GM06990 (cell line): ENCODE measurements around the gene TRAPPC6A.

ENCODE experiments used
- DNase-seq: peaks from one replicate; pipeline ENCODE4 v3.0.0-alpha.2; 2011; ENCODE audit not compliant: insufficient read length; ENCODE audit errors: extremely low read depth
- H3K27me3 ChIP-seq: replicated peaks from 2 replicates; pipeline ENCODE4 v1.6.0; 2011; ENCODE audit warnings: low read length; ENCODE audit not compliant: control insufficient read depth, insufficient read depth
- H3K36me3 ChIP-seq: 2 replicates; pipeline ENCODE4 v1.5.1; 2011; ENCODE audit warnings: low read length; ENCODE audit not compliant: control insufficient read depth, insufficient read depth
- H3K4me3 ChIP-seq: replicated peaks from 2 replicates; pipeline ENCODE4 v1.5.1; 2011; ENCODE audit warnings: low read depth, mild to moderate bottlenecking, control low read depth, low read length
- TF ChIP-seq, protein P1 (sequence below): IDR thresholded peaks from 2 replicates; pipeline ENCODE4 v1.5.1; 2011; ENCODE audit warnings: low read length, control low read depth, mild to moderate bottlenecking, inconsistent platforms; ENCODE audit not compliant: insufficient read depth, poor library complexity, severe bottlenecking

TRAPPC6A gene

GRCh38 chr19:45213031-45213430 lies 35.0 kb upstream of the TRAPPC6A start:
- Histone ChIP-seq H3K27me3 (no peaks in the 10 kb centered on the region; the same call in 1 of the 2 replicates), H3K36me3 (no peaks in the 10 kb centered on the region), H3K4me3 (no peak overlapping the region)
- no peak for DNase-seq
- TF ChIP-seq, protein P1, sequence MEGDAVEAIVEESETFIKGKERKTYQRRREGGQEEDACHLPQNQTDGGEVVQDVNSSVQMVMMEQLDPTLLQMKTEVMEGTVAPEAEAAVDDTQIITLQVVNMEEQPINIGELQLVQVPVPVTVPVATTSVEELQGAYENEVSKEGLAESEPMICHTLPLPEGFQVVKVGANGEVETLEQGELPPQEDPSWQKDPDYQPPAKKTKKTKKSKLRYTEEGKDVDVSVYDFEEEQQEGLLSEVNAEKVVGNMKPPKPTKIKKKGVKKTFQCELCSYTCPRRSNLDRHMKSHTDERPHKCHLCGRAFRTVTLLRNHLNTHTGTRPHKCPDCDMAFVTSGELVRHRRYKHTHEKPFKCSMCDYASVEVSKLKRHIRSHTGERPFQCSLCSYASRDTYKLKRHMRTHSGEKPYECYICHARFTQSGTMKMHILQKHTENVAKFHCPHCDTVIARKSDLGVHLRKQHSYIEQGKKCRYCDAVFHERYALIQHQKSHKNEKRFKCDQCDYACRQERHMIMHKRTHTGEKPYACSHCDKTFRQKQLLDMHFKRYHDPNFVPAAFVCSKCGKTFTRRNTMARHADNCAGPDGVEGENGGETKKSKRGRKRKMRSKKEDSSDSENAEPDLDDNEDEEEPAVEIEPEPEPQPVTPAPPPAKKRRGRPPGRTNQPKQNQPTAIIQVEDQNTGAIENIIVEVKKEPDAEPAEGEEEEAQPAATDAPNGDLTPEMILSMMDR: no peak

- Histone ChIP-seq H3K27me3 (no peaks in the 10 kb centered on the region; the same call in 1 of the 2 replicates), H3K4me3 (no peak overlapping the region), H3K36me3 (no peaks in the 10 kb centered on the region)
- TF ChIP-seq, protein P1: no peak
- DNase-seq: no peak
Observed at GRCh38 chr19:45211751-45212381, 33.8 kb upstream of the TRAPPC6A start.

- no peak for DNase-seq
- TF ChIP-seq, protein P1: no peak
- H3K36me3 ChIP-seq: no peaks in the 10 kb centered on the region
- H3K4me3 ChIP-seq: no peak overlapping the region
- H3K27me3 ChIP-seq: no peaks in the 10 kb centered on the region
Observed at GRCh38 chr19:45206328-45206727, 28.3 kb upstream of the TRAPPC6A start.

DNA sequence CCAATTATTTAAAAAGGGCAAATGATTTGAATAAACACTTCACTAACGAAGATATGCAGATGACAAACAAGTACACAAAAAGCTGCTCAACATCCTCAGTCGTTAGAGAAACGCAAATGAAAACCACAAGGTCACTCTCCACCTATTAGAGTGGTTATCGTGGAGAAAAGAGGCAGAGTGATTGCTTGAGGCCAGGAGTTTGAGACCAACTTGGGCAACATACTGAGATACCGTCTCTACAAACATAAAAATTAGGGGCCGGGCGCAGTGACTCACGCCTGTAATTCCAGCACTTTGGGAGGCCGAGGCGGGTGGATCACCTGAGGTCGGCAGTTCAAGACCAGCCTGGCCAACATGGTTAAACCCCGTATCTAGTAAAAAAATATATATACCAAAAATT lies 27.8 kb upstream of the TRAPPC6A start:
- Histone ChIP-seq H3K27me3 (no peaks in the 10 kb centered on the region), H3K4me3 (no peak overlapping the region), H3K36me3 (no peaks in the 10 kb centered on the region)
- no peak for DNase-seq
- TF ChIP-seq, protein P1: no peak

DNA sequence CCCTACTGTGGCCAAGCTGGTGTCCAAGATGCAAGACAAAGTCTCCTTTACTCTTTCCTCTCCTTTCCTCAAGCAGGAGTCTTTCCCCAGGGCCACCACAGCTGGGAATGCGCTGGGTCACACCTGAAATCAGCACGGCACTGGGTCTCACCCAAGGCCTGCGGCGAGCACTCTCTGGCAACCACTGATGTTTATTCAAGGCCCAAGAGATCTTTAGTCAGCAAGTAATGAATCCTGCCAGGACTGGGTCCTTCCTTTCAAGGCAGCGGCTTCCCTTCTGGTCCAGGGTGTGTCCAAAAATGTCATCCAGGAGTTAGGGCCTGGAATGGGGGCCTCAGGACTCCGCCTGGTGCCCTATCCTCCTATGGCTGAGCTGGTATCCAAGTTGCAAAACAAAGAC lies 24.6 kb upstream of the TRAPPC6A start:
- TF ChIP-seq, protein P1: no peak
- no peak for DNase-seq
- H3K4me3 ChIP-seq: no peak overlapping the region

GRCh38 chr19:45200568-45200967 lies 22.5 kb upstream of the TRAPPC6A start:
- Histone ChIP-seq H3K4me3 (no peak overlapping the region), H3K36me3 (no peaks in the 10 kb centered on the region), H3K27me3 (no peaks in the 10 kb centered on the region; the same call in 1 of the 2 replicates)
- no peak for DNase-seq
- TF ChIP-seq, protein P1: no peak

More for the DNA sequence above, 24.6 kb upstream of the TRAPPC6A start:
- Histone ChIP-seq H3K27me3 (no peaks in the 10 kb centered on the region), H3K36me3 (no peaks in the 10 kb centered on the region)
